Measurements from ENCODE around the gene NSG1.
"Not testable (repeated sequence)": the region's sequence is repeated elsewhere in the genome, so short reads cannot be mapped to it uniquely, and the experiment has no call there.

Gene NSG1

DNA sequence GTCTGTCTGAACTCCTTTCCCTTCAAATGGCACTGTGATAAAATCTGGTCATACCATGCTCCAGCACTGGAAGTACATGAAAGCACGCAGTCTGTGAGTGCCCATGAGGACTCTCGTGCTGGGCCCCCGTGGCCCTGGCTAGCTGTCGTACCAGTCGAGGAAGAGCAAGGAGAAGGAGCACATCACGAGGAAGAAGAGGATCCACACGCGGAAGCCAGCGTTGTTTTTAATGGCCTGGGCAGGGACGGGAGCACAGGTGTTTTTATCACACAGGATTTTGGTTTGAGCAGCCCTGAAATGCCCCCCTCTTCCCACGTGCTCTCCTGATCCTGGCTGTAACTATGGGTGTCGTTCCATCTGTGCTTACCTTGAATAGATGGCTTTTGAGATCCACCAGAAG, 33.0 kb downstream of the NSG1 start:
- no peaks in the 10 kb centered on the region for H3K79me2 ChIP-seq (ENCODE audit: control insufficient read depth, low read length)
- H3K4me2 ChIP-seq (ENCODE audit: low read length): no peak overlapping the region
- H4K20me1 ChIP-seq (ENCODE audit: control insufficient read depth, insufficient read depth, low read depth, low read length): no peaks in the 10 kb centered on the region
- no peak overlapping the region for H3K4me3 ChIP-seq (ENCODE audit: low read length)
- no peaks in the 10 kb centered on the region for H3K4me1 ChIP-seq (ENCODE audit: control insufficient read depth, low read length)
- H3F3A ChIP-seq (ENCODE audit: control insufficient read depth, insufficient read depth): no peaks in the 10 kb centered on the region
- H3K9me2 ChIP-seq (replicated peaks; ENCODE audit: control insufficient read depth, low read length): no peaks in the 10 kb centered on the region
- no peaks in the 10 kb centered on the region for H3K27me3 ChIP-seq (ENCODE audit: control insufficient read depth, low read length)
- no peak overlapping the region for H3K27ac ChIP-seq (ENCODE audit: low read depth, low read length)
- H3K9me3 ChIP-seq (ENCODE audit: control insufficient read depth, insufficient read depth, low read length): no peaks in the 10 kb centered on the region
- H3K36me3 ChIP-seq (ENCODE audit: control insufficient read depth, low read length): peaks cover 17% of the 10 kb centered on the region; the same call in 1 of the 2 replicates
- no peak for TF ChIP-seq EZH2phosphoT487 (IDR thresholded peaks at IDR 0.05; ENCODE audit: borderline replicate concordance, low read length)
- no peak for TF ChIP-seq CTCF (IDR thresholded peaks at IDR 0.05; ENCODE audit: low read depth, low read length, poor library complexity, severe bottlenecking)

- TF ChIP-seq CTCF (IDR thresholded peaks at IDR 0.05; ENCODE audit: low read depth, low read length, poor library complexity, severe bottlenecking): no peak
- TF ChIP-seq EZH2phosphoT487 (IDR thresholded peaks at IDR 0.05; ENCODE audit: borderline replicate concordance, low read length): no peak
- Histone ChIP-seq H4K20me1 (ENCODE audit: control insufficient read depth, insufficient read depth, low read depth, low read length) (no peaks in the 10 kb centered on the region), H3K4me2 (ENCODE audit: low read length) (no peak overlapping the region), H3K4me1 (ENCODE audit: control insufficient read depth, low read length) (no peaks in the 10 kb centered on the region), H3K36me3 (ENCODE audit: control insufficient read depth, low read length) (peaks cover 17% of the 10 kb centered on the region; the same call in 1 of the 2 replicates), H3K4me3 (ENCODE audit: low read length) (no peak overlapping the region), H3K9me3 (ENCODE audit: control insufficient read depth, insufficient read depth, low read length) (no peaks in the 10 kb centered on the region), H3K27ac (ENCODE audit: low read depth, low read length) (no peak overlapping the region), H3F3A (ENCODE audit: control insufficient read depth, insufficient read depth) (no peaks in the 10 kb centered on the region), H3K9me2 (replicated peaks; ENCODE audit: control insufficient read depth, low read length) (no peaks in the 10 kb centered on the region), H3K27me3 (ENCODE audit: control insufficient read depth, low read length) (no peaks in the 10 kb centered on the region), H3K79me2 (ENCODE audit: control insufficient read depth, low read length) (no peaks in the 10 kb centered on the region)
Measured at GRCh38 chr4:4420421-4420820, 33.5 kb downstream of the NSG1 start.

DNA sequence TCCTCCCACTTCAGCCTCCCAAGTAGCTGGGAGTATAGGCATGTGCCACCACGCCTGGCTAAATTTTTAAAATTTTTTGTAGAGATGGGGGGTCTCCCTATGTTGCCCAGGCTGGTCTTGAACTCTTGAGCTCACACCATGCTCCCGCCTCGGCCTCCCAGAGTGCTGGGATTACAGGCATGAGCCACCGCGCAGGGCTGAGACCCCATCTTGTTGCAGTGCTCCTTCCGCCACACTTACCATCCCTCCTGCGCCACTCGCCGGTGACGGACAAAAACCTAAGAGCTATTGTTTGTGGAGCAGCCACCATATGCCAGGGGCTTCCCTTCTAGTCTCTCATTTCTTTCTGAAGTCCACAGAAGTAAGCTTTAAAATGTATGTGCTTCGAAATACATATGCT, 34.5 kb downstream of the NSG1 start:
- H3K9me2 ChIP-seq (replicated peaks; ENCODE audit: control insufficient read depth, low read length): no peaks in the 10 kb centered on the region
- no peak overlapping the region for H3K27ac ChIP-seq (ENCODE audit: low read depth, low read length)
- no peaks in the 10 kb centered on the region for H3K4me1 ChIP-seq (ENCODE audit: control insufficient read depth, low read length)
- no peaks in the 10 kb centered on the region for H3K27me3 ChIP-seq (ENCODE audit: control insufficient read depth, low read length)
- H3K4me2 ChIP-seq (ENCODE audit: low read length): no peak overlapping the region
- H3F3A ChIP-seq (ENCODE audit: control insufficient read depth, insufficient read depth): no peaks in the 10 kb centered on the region
- H3K36me3 ChIP-seq (ENCODE audit: control insufficient read depth, low read length): peaks cover 17% of the 10 kb centered on the region; the same call in 1 of the 2 replicates
- no peaks in the 10 kb centered on the region for H3K9me3 ChIP-seq (ENCODE audit: control insufficient read depth, insufficient read depth, low read length)
- no peaks in the 10 kb centered on the region for H3K79me2 ChIP-seq (ENCODE audit: control insufficient read depth, low read length)
- no peak for TF ChIP-seq EZH2phosphoT487 (IDR thresholded peaks at IDR 0.05; ENCODE audit: borderline replicate concordance, low read length)
- TF ChIP-seq CTCF (IDR thresholded peaks at IDR 0.05; ENCODE audit: low read depth, low read length, poor library complexity, severe bottlenecking): no peak
- no peaks in the 10 kb centered on the region for H4K20me1 ChIP-seq (ENCODE audit: control insufficient read depth, insufficient read depth, low read depth, low read length)
- H3K4me3 ChIP-seq (ENCODE audit: low read length): no peak overlapping the region

DNA sequence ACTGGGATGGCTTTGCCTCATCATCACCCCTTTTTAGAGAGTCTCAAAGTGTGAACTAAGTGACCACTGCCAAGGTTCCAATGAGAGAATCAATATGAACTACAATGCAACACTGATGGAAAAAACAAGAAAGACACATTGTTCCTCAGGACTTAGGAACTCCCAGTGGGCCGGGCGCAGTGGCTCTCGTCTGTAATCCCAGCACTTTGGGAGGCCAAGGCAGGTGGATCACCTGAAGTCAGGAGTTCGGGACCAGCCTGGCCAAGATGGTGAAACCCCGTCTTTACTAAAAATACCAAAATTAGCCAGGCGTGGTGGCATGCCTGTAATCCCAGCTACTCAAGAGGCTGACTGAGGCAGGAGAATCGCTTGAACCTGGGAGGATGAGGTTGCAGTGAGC, 35.2 kb downstream of the NSG1 start:
- not testable (repeated sequence) for H3K4me1 ChIP-seq (ENCODE audit: control insufficient read depth, low read length); H3K27me3 ChIP-seq (ENCODE audit: control insufficient read depth, low read length); H3K27ac ChIP-seq (ENCODE audit: low read depth, low read length); H3K9me2 ChIP-seq (replicated peaks; ENCODE audit: control insufficient read depth, low read length); H3K9me3 ChIP-seq (ENCODE audit: control insufficient read depth, insufficient read depth, low read length); H3K4me2 ChIP-seq (ENCODE audit: low read length); H3K4me3 ChIP-seq (ENCODE audit: low read length); H3F3A ChIP-seq (ENCODE audit: control insufficient read depth, insufficient read depth); H4K20me1 ChIP-seq (ENCODE audit: control insufficient read depth, insufficient read depth, low read depth, low read length); H3K79me2 ChIP-seq (ENCODE audit: control insufficient read depth, low read length)
- H3K36me3 ChIP-seq (ENCODE audit: control insufficient read depth, low read length): peaks cover 17% of the 10 kb centered on the region; the same call in 1 of the 2 replicates

All from DOHH2 (cell line).